HG03457 (cell line): ENCODE results near the gene UQCC2.

Source experiments
- ATAC-seq: cut with Tn5 transposase; IDR thresholded peaks from one replicate; pipeline ENCODE4 v1.9.1; 2021; ENCODE audit warnings: moderate number of reproducible peaks; ENCODE audit not compliant: unreplicated experiment

Gene UQCC2

GRCh38 chr6:33678233-33678931 is 33.1 kb downstream of the UQCC2 start:
- no peak for ATAC-seq

- ATAC-seq, result no peak
Observed at GRCh38 chr6:33677689-33678088, 33.8 kb downstream of the UQCC2 start.

DNA sequence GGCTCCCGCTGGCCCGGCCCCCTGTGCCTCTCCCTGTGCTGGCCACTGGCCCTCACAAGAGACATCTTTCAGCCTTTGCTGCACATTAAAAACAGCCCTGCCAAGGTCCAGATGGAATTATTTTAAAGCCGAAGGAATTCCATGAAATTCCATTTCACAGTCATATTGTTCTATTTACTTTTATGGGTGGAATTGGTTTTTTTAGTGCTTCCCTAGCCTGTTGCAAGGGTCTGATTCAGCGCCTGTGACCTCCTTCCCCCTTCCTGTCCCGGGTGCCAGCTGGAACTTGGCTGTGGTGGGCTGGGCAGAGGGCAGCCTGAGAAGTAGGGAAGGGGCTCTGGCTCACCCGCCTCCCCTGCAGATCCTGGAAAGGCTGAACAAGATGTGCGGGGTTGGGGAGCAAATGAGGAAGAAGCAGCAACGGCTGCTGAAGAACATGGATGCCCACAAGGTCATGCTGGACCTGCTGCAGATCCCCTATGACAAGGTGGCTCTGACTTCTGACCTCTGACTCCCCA is 34.3 kb downstream of the UQCC2 start:
- ATAC-seq, result no peak

DNA sequence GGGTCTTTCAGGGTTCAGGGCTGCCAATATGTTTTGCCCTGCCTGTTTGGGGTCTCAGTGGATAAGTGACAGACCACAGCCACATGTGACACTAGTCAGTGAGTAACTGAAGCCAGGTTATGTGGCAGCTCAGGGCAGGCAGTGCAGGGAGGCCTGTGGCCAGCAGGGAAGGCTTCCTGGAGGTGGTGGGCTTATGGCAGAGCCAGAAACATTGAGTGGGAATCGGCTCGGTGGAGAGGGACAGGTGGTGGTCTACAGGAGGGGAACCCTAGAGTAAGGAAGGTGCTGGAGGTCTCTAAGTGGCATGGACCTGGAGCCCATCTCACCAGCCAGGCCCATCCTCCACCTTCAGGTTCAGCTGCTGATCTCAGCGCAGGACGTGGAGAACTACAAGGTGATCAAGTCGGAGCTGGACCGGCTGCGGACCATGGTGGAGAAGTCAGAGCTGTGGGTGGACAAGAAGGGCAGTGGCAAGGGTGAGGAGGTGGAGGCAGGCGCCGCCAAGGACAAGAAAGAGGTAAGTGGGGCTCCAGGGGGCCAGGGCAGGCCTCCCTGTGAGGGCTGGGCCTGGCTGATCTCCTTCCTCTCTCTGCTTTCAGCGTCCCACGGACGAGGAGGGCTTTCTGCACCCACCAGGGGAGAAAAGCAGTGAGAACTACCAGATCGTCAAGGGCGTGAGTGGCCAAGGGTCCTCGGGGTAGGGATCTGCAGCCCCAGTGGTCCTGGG is 34.9 kb downstream of the UQCC2 start:
- no peak for ATAC-seq

DNA sequence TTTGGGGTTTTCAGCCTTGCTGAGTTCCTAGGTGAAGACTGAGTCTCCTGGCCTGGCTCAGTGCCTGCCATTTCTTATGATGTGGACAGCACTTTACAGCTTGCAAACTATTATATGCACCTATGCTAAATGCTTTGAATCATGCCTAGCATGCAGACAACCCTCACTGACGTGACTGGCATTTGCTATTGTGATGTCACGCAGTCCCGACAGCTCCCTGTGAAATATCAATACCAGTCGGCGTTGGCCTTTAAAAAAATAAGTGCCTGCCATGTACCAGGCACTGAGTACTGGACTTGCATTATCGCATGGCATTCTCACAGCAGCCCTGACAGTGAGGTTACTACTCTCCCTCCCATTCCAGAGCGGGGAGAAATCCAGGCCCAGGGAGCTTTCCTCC is 35.5 kb downstream of the UQCC2 start:
- ATAC-seq, result no peak

GRCh38 chr6:33673851-33674250 is 37.6 kb downstream of the UQCC2 start:
- no peak for ATAC-seq

DNA sequence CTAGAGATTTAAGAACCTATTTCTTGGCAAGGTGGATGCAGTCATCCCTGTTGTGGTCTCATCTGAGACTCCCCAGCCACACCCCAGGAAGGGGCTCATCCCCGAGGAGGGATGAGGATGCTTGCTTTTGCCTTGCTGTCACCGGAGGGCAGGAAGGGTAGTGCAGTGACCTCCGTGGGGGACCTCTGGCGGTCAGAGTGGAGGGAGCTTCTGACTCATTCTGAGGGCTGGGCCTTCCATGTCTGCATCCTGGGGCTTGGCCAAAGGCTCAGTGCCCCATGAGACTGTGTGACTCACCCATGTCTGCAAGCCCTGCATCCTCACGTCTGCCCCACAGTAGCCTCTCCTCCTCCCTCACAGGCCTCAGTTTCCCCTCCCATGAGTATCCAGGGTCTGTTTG is 38.7 kb downstream of the UQCC2 start:
- ATAC-seq, result no peak

DNA sequence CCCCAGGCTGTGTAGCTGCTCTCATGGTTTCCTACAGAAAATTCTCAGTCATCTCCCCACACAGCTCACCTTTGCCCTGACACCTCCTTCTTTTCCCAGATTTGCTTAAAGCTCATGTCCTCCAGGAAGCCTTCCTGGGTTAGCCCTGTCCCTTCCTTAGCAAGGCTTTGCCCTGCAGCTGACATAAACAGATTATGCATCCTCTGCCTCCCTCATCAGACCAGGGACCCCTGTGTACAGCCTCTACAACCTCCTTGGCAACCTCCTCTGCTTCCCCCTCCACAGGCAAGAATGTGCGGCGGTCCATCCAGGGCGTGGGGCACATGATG is 39.8 kb downstream of the UQCC2 start:
- ATAC-seq, result no peak

DNA sequence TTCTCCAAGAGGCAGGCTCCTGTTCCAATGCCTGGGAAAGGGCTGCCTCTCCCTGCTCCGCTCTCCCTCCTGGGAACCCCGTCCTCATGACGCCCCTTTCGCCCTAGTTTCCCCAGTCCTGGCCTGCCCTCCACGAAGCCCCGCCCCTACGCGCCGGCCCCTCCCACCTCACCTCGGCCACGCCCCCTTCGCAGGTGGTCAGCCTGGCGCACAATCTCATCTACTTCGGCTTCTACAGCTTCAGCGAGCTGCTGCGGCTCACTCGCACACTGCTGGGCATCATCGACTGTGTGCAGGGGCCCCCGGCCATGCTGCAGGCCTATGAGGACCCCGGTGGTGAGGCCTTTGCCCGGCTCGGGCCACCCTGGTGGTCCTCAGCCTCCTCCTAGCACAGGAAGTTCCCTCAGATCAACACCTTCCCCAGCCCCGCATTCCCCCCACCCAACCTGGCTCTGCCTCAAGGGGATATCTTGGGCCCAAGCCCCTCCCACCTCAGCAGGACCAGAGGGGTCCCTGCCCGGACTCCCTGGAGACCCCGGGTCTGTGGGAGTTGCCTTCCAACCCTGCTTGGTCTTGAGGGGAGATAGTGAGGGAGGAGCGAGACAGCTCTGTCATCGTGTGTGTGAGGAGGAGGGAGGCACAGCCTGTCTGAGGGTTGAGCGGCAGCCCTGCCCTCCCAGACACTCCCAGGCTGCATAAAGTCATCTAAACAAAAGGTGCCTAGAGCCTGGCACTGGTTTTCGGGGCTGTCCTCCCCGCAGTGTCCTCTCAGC is 40.3 kb downstream of the UQCC2 start:
- ATAC-seq, result no peak

- no peak for ATAC-seq
Observed at GRCh38 chr6:33670086-33670660, 41.3 kb downstream of the UQCC2 start.

GRCh38 chr6:33668914-33669313 is 42.6 kb downstream of the UQCC2 start:
- ATAC-seq, result no peak

DNA sequence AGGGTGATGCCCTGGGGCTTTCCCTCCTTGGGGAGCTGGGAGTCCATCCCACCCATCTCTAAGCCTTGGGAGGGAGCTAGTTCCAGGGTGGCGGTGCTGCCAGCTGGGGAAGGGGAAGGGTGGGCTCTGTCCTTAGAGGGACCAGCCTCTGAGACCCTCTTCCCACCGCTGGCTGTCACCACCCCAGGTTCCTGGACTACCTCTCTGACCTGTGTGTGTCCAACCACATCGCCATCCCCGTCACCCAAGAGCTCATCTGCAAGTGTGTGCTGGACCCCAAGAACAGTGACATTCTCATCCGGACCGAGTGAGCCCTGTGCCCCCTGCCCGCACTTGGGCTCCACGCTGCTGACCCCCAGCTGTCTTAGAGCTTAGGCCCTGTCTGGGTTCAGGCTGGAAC is 43.2 kb downstream of the UQCC2 start:
- no peak for ATAC-seq

DNA sequence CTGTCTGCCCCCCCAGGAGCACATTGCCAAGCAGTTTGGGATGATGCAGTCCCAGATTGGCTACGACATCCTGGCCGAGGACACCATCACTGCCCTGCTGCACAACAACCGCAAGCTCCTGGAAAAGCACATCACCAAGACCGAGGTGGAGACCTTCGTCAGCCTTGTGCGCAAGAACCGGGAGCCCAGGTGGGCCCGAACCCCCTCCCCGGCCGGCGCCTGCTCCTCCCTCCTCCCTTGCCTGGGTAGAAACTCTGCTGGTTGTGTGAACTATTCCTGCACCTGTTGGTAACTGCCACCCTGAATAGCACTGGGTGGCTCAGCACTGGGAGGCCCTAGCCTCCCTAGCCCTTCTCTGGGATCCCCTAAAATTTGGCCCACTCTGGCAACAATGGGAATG is 43.7 kb downstream of the UQCC2 start:
- ATAC-seq, result no peak

- ATAC-seq, result no peak
Observed at GRCh38 chr6:33667072-33667471, 44.4 kb downstream of the UQCC2 start.

- no peak for ATAC-seq
Observed at GRCh38 chr6:33665957-33666356, 45.5 kb downstream of the UQCC2 start.

GRCh38 chr6:33664506-33665057 is 46.9 kb downstream of the UQCC2 start:
- ATAC-seq, result no peak

GRCh38 chr6:33663727-33664449 is 47.6 kb downstream of the UQCC2 start:
- ATAC-seq, result no peak

DNA sequence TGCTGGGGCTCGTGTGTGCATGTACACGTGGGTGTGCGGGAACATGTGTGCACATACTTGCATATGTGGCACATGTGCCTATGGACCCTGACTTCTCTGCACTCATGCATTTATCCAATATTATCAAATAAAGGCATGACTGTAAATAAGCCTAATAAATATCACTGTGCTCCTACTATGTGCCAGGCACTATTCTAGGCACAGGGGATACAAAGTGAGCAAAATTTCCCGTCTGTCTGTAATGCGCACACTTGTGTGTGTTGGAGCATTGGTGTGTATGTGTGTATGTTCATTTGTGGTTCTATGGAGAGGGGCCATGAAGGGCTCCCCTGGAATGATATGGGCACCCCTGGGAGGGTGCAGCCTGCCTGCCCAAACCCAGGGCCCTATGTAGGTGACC is 48.5 kb downstream of the UQCC2 start:
- ATAC-seq, result no peak

GRCh38 chr6:33662318-33662717 is 49.2 kb downstream of the UQCC2 start:
- ATAC-seq, result no peak

DNA sequence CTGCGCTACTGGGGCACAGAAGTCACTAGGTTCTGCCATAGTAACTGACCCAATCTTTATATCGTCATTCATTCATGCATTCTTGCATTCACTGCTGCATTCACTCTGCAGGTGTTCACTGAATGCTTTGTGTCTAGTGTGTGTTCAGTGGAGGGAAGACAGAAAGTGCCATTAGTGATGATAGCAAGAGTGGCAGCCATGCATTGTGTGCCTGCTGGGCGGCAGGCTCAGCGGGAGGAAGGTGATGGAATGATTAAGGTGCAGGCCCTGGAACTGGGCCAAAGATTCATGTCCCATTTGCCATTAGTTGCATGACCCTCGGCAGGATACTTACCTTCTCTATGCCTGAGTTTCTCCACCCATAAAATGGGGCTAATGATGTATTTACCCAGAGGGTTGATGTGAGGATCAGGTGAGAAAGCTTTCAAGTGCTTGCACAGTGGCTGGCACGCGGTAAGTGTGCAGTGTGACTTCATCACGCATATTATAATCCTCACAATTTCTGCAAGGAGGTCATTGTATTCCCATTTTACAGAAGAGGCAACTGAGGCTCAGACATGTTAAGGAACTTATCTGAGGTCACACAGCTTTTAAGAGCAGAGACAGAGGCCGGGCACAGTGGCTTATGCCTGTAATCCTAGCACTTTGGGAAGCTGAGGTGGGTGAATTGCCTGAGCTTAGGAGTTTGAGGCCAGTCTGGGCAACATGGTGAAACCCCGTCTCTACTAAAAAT is 50.2 kb downstream of the UQCC2 start:
- ATAC-seq, result no peak
